Medulla oblongata (tissue), 1 donor: ENCODE results near the gene MYO15A.

Experiments used
- DNase-seq: peaks from one replicate; pipeline ENCODE4 v3.0.0-alpha.2; 2015; ENCODE audit errors: extremely low spot score

The MYO15A gene

DNA sequence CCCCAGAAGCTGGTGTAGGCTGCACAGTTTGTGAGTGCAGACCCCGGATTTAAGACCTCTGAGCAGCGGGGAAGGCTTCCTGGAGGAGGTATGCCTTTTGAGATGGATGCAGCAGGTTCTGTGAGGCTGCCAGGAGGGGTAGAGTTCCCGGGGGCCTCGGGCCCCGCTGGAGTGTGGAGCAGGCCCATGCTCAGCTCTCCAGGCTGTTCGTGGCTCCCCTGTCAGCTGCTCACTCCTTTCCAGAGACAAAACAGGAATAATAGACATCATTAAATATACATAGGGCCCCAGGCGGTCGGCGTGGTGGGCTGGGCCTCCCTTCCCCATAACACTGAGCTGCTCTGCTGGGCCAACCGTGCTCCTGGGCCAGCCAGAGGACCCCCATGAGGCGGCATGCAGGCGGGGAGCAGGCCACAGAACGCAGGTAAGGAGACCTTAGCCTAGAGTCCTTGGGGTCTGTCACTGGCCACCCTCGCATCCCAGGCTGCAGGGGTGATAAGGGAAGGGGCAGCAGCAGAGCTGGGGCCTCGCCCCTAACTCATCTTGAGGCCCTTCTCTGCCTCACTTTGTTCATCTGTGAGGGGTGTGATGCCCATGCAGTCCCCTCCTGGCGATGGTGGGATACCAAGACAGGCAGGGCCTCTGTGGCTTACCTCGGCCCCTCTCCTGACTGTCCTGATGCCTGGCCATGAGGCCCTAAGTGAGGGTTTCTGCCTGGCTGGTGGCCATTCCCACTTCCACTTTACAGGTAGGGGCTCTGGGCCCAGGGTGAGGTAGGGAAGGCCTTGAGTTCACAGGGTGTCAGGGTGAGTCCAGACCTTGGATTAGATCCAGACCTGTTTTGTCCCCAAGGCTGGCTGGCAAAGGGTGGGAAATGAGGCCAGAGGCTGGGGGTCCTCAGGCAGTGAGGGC, at the start of gene MYO15A:
Gene MYO15A, plus strand, starts transcription at position 356 of the 912 bp plus-strand sequence. CDS start 10,045 bp downstream, outside the sequence.
- no peak for DNase-seq

DNA sequence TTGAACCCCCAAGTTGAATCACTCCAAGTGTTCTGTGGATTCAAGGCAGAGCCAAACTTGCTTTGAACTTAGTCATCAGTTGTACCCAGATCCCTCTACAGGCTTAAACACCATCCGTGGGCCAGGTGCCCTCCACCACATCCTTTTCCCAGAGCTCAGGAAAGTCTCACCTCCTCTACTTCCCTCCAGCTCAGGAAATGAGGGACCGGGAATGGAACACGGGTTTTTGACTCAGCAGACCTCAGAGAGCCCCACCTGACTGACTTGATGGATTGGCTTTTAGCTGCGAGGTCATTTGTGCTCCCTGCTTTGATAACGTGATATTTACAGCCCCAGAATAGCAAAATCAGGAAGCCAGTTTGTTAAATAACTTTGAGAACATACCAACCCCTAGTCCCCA, 49.3 kb upstream of the MYO15A start:
- DNase-seq, result no peak

DNA sequence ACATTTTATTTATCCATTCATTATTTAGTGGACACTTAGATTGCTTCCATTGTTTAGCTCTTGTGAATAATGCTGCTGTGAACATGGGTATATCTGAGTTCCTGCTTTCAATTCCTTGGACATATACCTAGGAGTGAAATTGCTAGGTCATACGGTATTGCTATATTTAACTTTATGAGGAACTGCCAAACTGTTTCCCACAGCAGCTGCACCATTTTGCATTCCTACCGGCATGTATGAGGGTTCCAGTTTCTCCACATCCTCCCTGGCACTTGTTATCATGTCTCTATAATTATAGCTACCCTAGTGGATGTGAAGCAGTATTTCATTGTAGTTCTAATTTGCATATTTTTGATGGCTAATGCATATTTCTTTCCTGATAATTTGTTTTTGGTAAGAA, 44.5 kb upstream of the MYO15A start:
- DNase-seq, result no peak

DNA sequence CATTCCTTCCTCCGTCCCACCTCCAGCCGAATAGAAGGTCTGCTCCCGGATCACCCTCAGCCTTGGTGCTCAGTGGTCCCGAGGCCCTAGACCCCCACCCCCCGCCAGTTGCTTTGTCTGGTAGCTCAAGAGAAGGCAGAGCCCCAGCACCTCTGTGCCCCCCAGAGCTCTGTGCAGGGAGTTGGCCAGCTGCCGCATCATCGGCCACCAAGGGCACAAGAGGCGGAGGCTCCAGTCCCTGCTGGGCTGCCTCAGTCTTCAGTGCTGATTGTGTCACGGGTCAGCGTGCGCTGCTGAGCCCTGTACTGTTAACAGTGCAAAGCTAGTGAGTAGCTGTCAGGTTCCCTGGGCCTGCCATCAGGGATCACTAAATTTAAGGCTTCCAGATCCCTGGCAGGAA, 43.0 kb upstream of the MYO15A start:
- no peak for DNase-seq

GRCh38 chr17:18066866-18067265, 41.7 kb upstream of the MYO15A start:
- DNase-seq, result no peak

DNA sequence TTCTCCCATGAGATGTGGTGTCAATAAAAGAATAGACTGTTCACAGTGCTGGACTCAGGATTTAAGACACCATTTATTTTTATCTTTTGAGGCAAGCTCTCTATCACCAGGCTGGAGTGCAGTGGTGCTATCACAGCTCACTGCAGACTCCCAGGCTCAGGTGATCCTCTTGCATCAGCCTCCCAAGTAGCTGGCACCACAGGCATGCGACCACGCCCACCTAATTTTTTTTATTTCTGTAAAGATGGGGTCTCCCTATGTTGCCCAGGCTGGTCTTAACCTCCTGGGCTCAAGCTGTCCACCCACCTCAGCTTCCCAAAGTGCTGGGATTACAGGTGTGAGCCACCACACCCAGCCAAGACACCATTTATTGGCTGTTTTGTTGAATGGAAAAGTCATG, 39.5 kb upstream of the MYO15A start:
- no peak for DNase-seq

- DNase-seq, result peak; percentile 12
Measured at GRCh38 chr17:18070861-18071340, 37.7 kb upstream of the MYO15A start.

DNA sequence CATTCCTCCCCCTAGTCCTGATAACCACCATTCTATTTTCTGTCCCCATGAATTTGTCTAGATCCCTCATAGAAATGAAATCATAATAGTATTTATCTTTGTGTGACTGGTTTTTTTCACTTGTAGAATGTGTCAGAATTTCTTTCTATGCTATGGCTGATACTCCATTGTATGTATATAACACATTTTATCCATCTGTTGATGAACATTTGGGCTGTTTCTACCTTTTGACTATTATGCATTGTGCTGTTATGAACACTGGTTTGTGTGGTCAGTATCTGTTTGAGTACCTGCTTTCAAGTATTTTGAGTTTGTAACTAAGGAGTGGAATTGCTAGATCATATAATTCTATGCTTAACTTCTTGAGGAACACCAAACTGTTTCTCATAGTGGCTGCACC, 36.8 kb upstream of the MYO15A start:
- DNase-seq, result no peak

DNA sequence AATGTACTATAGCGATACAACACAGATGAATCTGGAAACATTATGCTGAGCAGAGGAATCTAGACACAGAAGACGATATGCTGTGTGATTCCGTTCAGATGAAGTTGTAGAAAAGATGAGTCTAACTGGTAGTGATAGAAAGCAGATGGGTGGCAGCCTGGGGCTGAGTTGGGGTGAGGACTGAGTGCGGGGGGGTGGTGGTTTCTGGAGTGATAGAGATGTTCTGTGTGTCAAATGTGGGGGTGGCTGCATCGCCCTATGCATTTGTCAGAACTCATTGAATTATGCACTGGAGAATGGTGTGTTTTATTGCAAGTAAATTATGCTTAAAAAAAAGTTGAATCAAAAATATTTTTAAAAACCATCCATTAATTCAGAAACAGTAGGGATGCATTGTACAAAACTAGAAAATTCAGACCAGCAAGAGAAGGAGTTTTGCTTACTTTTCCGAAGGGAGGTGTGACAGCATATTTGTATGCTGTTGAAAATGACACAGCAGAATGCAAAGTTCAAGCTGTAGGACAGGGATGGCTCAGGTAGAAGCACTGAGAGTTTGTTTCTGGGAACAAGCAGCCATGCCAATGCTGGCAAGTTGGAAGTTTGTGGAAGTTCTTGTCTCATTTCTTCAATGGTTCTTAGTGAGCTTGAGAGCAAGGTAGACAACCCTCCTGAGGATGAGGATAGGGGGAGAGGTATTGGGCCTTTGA, 33.8 kb upstream of the MYO15A start:
- no peak for DNase-seq

- no peak for DNase-seq
Measured at GRCh38 chr17:18076936-18077335, 31.6 kb upstream of the MYO15A start.

DNA sequence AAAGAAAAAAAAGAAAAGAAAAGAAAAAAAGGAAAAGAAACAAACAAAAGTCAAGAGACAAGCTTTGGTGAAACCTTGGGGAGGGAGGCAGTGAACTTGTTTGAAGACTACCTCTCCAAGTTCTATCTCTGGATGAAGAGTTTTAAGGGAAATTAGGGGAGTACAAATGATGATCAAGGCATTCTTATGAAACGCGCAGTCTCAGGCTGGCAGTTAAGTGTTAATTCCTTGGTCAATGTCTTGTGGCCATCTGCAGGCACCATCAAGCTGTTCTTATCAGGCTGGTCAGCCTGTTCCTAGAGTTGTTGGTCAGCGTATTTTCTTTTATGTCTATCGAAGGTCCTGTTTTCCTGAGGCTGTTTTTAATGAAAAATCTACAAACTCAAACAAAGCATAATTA, 29.0 kb upstream of the MYO15A start:
- no peak for DNase-seq

GRCh38 chr17:18084256-18084655, 24.3 kb upstream of the MYO15A start:
- DNase-seq, result no peak

- peak; percentile 88 for DNase-seq
Measured at GRCh38 chr17:18087610-18088491, 20.7 kb upstream of the MYO15A start, which contains the start of gene DRG2. DRG2 (plus strand) TSS chr17:18087948; CDS start chr17:18088024, 76 bp downstream.

DNA sequence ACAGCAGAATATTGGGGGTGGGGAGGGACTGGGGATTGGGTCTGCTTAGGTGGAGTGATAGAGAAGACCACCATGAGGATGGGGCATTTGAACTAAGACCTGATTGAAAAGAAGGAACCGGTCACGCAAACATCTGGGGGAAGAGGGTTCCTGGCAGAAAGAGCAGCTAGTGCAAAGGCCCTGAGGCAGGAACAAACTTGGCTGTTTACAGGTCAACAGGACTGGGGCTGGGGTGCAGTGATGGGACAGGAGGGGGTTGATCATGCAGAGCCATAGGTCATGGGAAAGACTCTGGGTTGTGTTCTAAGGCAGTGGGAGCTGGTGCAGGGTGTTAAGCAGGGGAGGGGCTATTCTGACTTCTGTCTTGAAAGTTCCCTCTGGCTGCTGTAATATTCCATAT, 18.9 kb upstream of the MYO15A start:
- DNase-seq, result no peak

DNA sequence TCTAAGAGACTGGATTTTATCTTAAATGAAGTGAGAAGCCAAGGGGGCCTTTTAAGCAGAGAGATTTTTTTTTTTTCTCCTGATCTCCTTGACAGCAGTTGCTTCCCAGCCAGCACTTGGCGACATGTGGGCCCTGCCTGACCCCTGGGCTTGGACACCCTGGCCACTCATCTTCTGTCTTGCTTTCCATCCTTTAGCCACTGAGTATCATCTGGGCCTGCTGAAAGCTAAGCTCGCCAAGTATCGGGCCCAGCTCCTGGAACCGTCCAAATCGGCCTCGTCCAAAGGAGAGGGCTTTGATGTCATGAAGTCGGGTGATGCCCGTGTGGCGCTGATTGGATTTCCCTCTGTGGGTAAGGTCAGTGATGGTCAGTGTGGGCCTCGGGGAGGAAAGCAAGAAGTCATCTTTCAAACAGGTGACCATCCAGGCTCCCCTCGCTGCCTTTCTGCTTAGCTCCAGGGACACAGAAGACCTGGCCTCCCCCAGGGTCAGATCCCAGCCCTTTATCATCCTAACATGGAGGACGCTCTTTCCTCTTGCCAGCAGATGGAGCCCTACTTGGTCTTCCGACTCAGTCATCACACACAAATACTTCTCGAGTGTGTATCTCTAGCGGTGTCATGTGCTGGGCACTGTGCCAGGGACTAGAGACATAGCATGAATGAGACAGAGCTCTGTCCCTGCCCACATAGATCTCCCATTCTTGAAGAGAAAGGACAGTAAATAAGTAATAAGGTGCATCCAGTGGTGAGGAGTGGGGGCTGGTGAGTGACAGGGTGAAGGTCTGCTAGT, 14.7 kb upstream of the MYO15A start:
- no peak for DNase-seq

- no peak for DNase-seq
Measured at GRCh38 chr17:18094409-18094807, 14.1 kb upstream of the MYO15A start.

DNA sequence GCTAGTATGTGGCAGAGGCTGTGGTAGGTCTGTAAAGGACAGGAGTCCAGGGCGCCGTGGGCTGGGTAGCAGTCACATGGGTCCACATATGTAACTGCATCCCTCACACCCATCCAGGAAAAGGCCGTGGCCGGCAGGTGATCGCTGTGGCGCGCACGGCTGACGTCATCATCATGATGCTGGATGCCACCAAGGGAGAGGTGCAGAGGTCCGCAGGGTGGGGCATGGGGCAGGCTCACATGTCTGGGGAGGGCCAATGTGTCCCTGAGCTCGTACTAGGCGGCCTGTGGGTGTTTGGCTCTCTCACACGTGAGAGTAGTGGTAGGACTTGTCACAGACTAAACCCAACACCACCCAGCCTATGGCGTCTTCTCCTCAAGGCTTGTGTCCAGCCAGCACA, 9.0 kb upstream of the MYO15A start:
- DNase-seq, result no peak

DNA sequence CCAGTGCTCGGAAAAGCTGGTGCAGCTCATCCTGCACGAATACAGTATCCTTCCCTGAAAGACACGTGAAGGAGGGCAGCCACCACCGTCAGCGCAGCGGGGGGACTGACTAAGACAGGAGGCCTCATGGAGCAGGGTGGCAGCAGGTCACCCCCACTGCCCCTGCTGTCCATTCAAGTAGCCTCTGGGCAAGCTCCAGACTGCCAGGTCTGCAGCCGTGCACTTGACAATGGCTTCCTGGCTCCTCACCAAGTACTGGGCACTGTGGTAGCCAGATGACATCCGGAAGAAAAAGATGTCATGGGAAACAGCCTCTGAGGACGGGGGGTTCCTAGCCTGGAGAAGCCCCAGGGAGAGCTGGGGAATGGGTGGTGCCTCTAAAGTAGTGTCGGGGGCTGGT, 7.9 kb upstream of the MYO15A start:
- DNase-seq, result no peak

GRCh38 chr17:18101828-18102227, 6.7 kb upstream of the MYO15A start:
- no peak for DNase-seq

GRCh38 chr17:18102640-18103039, 5.9 kb upstream of the MYO15A start:
- DNase-seq, result no peak

DNA sequence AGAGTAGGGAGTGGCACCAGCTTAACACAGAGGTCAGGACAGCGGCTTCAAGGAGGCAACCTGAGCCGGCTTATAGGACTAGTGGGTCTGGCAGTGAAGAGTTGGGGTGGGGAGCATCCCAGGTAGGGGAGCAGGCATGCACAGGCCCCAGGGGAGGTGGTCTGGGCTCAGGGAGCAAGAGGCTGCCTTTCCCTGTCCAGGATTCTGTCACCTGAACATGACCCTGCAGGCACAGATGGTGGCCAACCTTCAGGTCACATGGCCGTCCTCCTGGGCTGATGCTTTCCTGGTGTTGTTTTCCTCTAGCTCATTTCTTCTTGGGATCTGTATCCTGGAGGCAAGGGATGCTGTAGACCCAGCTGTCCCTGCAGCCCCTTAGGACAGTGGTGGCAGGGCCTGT, 3.5 kb upstream of the MYO15A start:
- DNase-seq, result no peak
